Breast epithelium (tissue), 4 donors: ENCODE data around the gene CORO2B. TPM values are rescaled to one million over a fixed set of nuclear protein-coding genes. Genes with fewer than 3 reads are reported as not detected.
A peak's percentile ranks its signal among the peaks of the same experiment; 100 is the strongest.

ENCODE experiments used
- DNase-seq, 2 donors: peaks; one replicate each; pipeline ENCODE4 v3.0.0-alpha.2; 2019; ENCODE audit warnings: low spot score in 2 of 2
- H3K27ac ChIP-seq, 2 donors: fragments of 200-600 bp; sonication (generic) in 1 of 2; one replicate each; pipeline ENCODE4 v1.5.1; 2016 to 2019; ENCODE audit warnings: mild to moderate bottlenecking in 1 of 2
- H3K27me3 ChIP-seq, 2 donors: fragments of 200-600 bp; sonication (generic) in 1 of 2; one replicate each; pipeline versions ENCODE4 v1.5.1 to v1.6.0; 2017 to 2019; ENCODE audit warnings: control low read depth in 1 of 2, mild to moderate bottlenecking in 1 of 2
- H3K36me3 ChIP-seq: fragments of 200-600 bp; one replicate; pipeline ENCODE4 v1.5.1; 2019
- H3K4me1 ChIP-seq, 2 donors: fragments of 200-600 bp; sonication (generic); one replicate each; pipeline ENCODE4 v1.5.1; 2016 to 2019; ENCODE audit warnings: control low read depth in 1 of 2
- H3K4me3 ChIP-seq, 3 donors: fragments of 200-600 bp; sonication (generic); 1 replicate in 2 of 3; 2 replicates in 1 of 3; pipeline ENCODE4 v1.5.1; 2016 to 2019; ENCODE audit warnings: mild to moderate bottlenecking in 3 of 3, moderate library complexity in 2 of 3
- H3K9me3 ChIP-seq, 2 donors: fragments of 200-600 bp; sonication (generic) in 1 of 2; one replicate each; pipeline ENCODE4 v1.5.1; 2016 to 2019; ENCODE audit warnings: control low read depth in 1 of 2
- CTCF ChIP-seq, 3 donors: fragments of 450-650 bp; IDR thresholded peaks; one replicate each; pipeline ENCODE4 v1.5.1; 2016 to 2017; ENCODE audit warnings: antibody characterized with exemption in 3 of 3, mild to moderate bottlenecking in 3 of 3, moderate library complexity in 3 of 3
- POLR2A ChIP-seq: fragments of 450-650 bp; IDR thresholded peaks from one replicate; pipeline ENCODE4 v1.6.1; 2016; ENCODE audit warnings: antibody characterized with exemption, mild to moderate bottlenecking, moderate library complexity
- POLR2AphosphoS5 ChIP-seq, 3 donors: sonication (generic); formaldehyde crosslinking; IDR thresholded peaks; one replicate each; pipeline ENCODE4 v1.6.1; 2017; ENCODE audit warnings: antibody characterized with exemption in 3 of 3
- intact Hi-C: fragments of 100-400 bp; cut with DNase I; formaldehyde crosslinking; loops from one replicate; pipeline ENCODE4 v1.15.1; 2023; ENCODE audit warnings: low total_unique reads
- total RNA-seq, 3 donors: library from RNA; depleted of rRNA; stranded (reverse); fragments of >200 nt; gene quantifications; one replicate each; pipeline ENCODE4 v1.1.0, GENCODE V29; 2016

Gene CORO2B
- total RNA-seq, 3 donors from 2014 or later: 2.9 to 11.2 (median 3.5) TPM

GRCh38 chr15:68769702-68770101 is 190.9 kb downstream of the CORO2B start:
- no peak for DNase-seq
- no peak overlapping the region for H3K4me3 ChIP-seq
- intact Hi-C loops: no loop called here

GRCh38 chr15:68770216-68770615 is 191.4 kb downstream of the CORO2B start:
- Histone ChIP-seq H3K36me3 (no peaks in the 10 kb centered on the region), H3K4me3 (no peak overlapping the region), H3K4me1 (no peaks in the 10 kb centered on the region), H3K27ac (no peak overlapping the region), H3K27me3 (no peaks in the 10 kb centered on the region), H3K9me3 (no peaks in the 10 kb centered on the region)
- intact Hi-C loops: no loop called here
- DNase-seq: no peak
- TF ChIP-seq CTCF (IDR thresholded peaks at IDR 0.05) (no peak), POLR2AphosphoS5 (IDR thresholded peaks at IDR 0.05) (no peak), POLR2A (no peak)

More at GRCh38 chr15:68769702-68770101, 190.9 kb downstream of the CORO2B start:
- H3K9me3 ChIP-seq: no peaks in the 10 kb centered on the region
- TF ChIP-seq CTCF (IDR thresholded peaks at IDR 0.05) (no peak), POLR2A (no peak), POLR2AphosphoS5 (IDR thresholded peaks at IDR 0.05) (no peak)
- H3K4me1 ChIP-seq: no peaks in the 10 kb centered on the region
- no peaks in the 10 kb centered on the region for H3K27me3 ChIP-seq
- H3K36me3 ChIP-seq: no peaks in the 10 kb centered on the region
- no peak overlapping the region for H3K27ac ChIP-seq

GRCh38 chr15:68773036-68773435 is 194.2 kb downstream of the CORO2B start:
- Histone ChIP-seq H3K9me3 (no peaks in the 10 kb centered on the region), H3K4me3 (no peak overlapping the region), H3K36me3 (no peaks in the 10 kb centered on the region), H3K27me3 (no peaks in the 10 kb centered on the region), H3K4me1 (no peaks in the 10 kb centered on the region), H3K27ac (no peak overlapping the region)
- intact Hi-C loops: no loop called here
- TF ChIP-seq POLR2A: no peak
- TF ChIP-seq POLR2AphosphoS5 (IDR thresholded peaks at IDR 0.05): no peak
- TF ChIP-seq CTCF (IDR thresholded peaks at IDR 0.05): no peak
- DNase-seq: no peak

- TF ChIP-seq POLR2AphosphoS5 (IDR thresholded peaks at IDR 0.05) (no peak), POLR2A (no peak), CTCF (IDR thresholded peaks at IDR 0.05) (no peak)
- Histone ChIP-seq H3K4me1 (no peaks in the 10 kb centered on the region), H3K9me3 (no peaks in the 10 kb centered on the region), H3K36me3 (no peaks in the 10 kb centered on the region), H3K27ac (peak overlapping the region in 1 of 2 donors; percentile 80), H3K4me3 (no peak overlapping the region), H3K27me3 (no peaks in the 10 kb centered on the region)
- intact Hi-C loops: no loop called here
- no peak for DNase-seq
These were observed 195.3 kb downstream of the CORO2B start for GRCh38 chr15:68774120-68774519.

- H3K27ac ChIP-seq: peak overlapping the region; percentile 25 to 80
- H3K4me3 ChIP-seq: no peak overlapping the region
- intact Hi-C loops: no loop called here
- no peaks in the 10 kb centered on the region for H3K36me3 ChIP-seq
- H3K27me3 ChIP-seq: no peaks in the 10 kb centered on the region
- H3K4me1 ChIP-seq: no peaks in the 10 kb centered on the region
- no peaks in the 10 kb centered on the region for H3K9me3 ChIP-seq
- no peak for TF ChIP-seq CTCF (IDR thresholded peaks at IDR 0.05)
- no peak for TF ChIP-seq POLR2A
- TF ChIP-seq POLR2AphosphoS5 (IDR thresholded peaks at IDR 0.05): no peak
- DNase-seq: no peak
These were observed 195.9 kb downstream of the CORO2B start for GRCh38 chr15:68774521-68775235.
